Lower leg skin (tissue), 4 donors: Measurements from ENCODE around the gene UROD. TPM values are rescaled to one million over a fixed set of nuclear protein-coding genes. Genes with fewer than 3 reads are reported as not detected.
A peak's percentile ranks its signal among the peaks of the same experiment; 100 is the strongest.
"Not testable (repeated sequence)": the region's sequence is repeated elsewhere in the genome, so short reads cannot be mapped to it uniquely, and the experiment has no call there.

Source experiments
- DNase-seq, 2 donors: peaks; one replicate each; pipeline ENCODE4 v3.0.0-alpha.2; 2019; ENCODE audit warnings: low spot score in 2 of 2
- H3K4me3 ChIP-seq: fragments of 200-600 bp; sonication (generic); 2 replicates; pipeline ENCODE4 v1.5.1; 2017; ENCODE audit warnings: mild to moderate bottlenecking, low read depth; ENCODE audit not compliant: poor library complexity, severe bottlenecking
- POLR2A ChIP-seq, 2 donors: fragments of 450-650 bp; IDR thresholded peaks; one replicate each; pipeline ENCODE4 v1.6.1; 2016 to 2017; ENCODE audit warnings: antibody characterized with exemption in 2 of 2, mild to moderate bottlenecking in 1 of 2, moderate library complexity in 1 of 2
- WGBS, 2 donors: methylation state at CpG; one replicate each; pipeline ENCODE4 v1.1.5; 2018; 5-methylcytosine and 5-hydroxymethylcytosine counted together
- intact Hi-C: fragments of 100-400 bp; cut with DNase I; formaldehyde crosslinking; loops from one replicate; pipeline ENCODE4 v1.15.0; 2023; ENCODE audit warnings: low total_unique reads
- total RNA-seq, 4 donors: library from RNA; depleted of rRNA; stranded (reverse); fragments of >200 nt; gene quantifications; one replicate each; pipeline ENCODE4 v1.1.0, GENCODE V29; 2016
- TF ChIP-seq, protein P1 (sequence below), 3 donors: fragments of 450-650 bp; IDR thresholded peaks; one replicate each; pipeline ENCODE4 v1.5.1; 2016; ENCODE audit warnings: antibody characterized with exemption in 3 of 3, mild to moderate bottlenecking in 3 of 3, moderate library complexity in 2 of 3

The UROD gene
- total RNA-seq, 4 donors from 2014 or later, result 26.6 to 59.0 (median 45.8) TPM

DNA sequence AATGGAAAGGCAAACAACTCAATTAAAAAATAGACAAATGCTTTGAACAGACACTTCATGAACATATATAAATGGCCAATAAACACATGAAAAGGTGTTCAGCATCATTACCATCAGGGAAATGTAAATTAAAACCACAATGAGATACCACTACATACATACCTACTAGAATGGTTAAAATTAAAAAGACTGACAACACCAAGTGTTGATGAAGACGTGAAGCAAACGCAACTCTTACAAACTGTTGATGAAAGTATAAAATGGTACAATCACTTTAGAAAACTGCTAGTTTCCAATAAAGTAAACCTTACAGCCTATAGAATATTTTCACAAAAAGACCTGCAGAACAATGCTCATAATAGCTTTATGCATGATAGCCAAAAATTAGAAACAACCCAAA is 35.8 kb upstream of the UROD start:
- H3K4me3 ChIP-seq, result no peak overlapping the region
- intact Hi-C loops, result no loop called here
- no peak for DNase-seq
- no peak for TF ChIP-seq POLR2A (IDR thresholded peaks at IDR 0.05)
- 93 to 97% methylated on average over 2 of the region's 2 CpGs for WGBS, 2 donors

DNA sequence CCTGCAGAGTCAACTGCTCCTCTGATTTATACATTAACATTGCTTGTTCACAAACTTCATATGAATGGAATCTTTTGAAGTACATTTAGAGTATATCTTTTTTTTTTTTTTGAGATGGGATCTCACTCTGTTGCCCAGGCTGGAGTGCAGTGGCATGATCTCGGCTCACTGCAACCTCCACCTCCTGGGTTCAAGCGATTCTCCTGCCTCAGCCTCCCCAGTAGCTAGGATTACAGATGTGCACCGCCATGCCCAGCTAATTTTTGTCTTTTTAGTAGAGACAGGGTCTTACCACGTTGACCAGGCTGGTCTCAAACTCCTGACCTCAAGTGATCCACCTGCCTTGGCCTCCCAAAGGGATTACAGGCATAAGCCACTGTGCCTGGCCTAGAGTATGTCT is 34.7 kb upstream of the UROD start:
- 97 to 100% methylated on average over 4 of the region's 4 CpGs for WGBS, 2 donors
- intact Hi-C loops, H3K4me3 ChIP-seq, DNase-seq: not testable (repeated sequence)

DNA sequence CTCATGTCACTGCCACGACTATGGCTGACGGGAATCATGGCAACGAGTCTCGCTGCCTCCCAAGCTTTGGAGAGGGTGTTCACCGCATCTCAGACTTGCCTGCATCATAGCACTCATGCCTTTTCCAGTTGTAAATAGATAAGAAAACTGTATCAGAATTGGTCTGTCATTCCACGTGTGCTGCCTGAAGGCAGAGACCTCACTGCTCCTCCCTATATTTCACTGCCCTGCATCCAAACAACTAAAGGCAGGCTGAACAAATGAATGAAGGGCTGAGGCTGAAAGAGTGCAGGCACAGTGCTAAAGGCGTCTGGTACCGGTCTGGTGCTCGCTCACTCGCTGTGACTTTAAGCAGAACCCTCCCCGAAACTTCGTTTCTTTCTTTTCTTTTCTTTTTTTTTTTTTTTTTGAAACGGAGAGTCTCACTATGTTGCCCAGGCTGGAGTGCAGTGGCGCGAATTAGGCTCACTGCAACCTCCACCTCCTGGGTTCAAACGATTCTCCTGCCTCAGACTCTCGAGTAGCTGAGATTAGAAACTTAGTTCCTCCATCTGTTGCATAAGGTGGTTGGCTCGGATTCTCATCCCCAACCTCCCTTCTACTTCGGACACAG is 26.2 kb upstream of the UROD start:
- WGBS, 2 donors, result 4 to 5% methylated on average over 19 of the region's 19 CpGs
- TF ChIP-seq, protein P1, sequence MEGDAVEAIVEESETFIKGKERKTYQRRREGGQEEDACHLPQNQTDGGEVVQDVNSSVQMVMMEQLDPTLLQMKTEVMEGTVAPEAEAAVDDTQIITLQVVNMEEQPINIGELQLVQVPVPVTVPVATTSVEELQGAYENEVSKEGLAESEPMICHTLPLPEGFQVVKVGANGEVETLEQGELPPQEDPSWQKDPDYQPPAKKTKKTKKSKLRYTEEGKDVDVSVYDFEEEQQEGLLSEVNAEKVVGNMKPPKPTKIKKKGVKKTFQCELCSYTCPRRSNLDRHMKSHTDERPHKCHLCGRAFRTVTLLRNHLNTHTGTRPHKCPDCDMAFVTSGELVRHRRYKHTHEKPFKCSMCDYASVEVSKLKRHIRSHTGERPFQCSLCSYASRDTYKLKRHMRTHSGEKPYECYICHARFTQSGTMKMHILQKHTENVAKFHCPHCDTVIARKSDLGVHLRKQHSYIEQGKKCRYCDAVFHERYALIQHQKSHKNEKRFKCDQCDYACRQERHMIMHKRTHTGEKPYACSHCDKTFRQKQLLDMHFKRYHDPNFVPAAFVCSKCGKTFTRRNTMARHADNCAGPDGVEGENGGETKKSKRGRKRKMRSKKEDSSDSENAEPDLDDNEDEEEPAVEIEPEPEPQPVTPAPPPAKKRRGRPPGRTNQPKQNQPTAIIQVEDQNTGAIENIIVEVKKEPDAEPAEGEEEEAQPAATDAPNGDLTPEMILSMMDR (IDR thresholded peaks at IDR 0.05), result no peak
- no peak for TF ChIP-seq POLR2A (IDR thresholded peaks at IDR 0.05)
- peak overlapping the region; percentile 63 for H3K4me3 ChIP-seq
- DNase-seq, result no peak
- intact Hi-C loops, result no loop called here

DNA sequence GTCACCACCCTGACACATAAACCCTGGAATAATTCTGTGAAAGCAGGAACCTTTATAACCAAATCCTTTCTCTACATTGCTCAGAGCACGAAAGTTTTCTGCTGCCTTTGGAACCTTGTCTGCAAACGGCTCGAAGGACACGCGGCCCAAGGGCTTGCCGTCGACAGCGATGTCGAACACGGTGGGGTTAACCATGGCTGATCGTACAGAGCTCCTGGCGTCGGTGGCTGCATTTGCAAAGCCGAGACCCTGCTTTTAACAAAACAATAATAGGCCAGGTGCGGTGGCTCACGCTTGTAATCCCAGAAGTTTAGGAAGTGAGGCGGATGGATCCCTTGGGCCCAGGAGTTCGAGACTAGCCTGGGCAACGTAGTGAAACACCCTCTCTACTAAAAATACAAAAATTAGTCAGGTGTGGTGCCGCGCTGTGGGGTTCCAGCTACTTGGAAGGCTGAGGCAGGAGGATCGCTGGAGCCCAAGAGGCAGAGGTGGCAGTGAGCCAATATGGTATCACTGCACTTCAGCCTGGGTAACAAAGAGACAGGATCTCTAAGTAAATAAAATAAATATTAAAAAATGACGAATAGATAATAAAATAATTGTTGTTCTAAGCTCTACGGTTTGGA is 23.4 kb upstream of the UROD start:
- H3K4me3 ChIP-seq, result no peak overlapping the region
- no peak for TF ChIP-seq POLR2A (IDR thresholded peaks at IDR 0.05)
- TF ChIP-seq, protein P1 (IDR thresholded peaks at IDR 0.05), result no peak
- DNase-seq, result no peak
- WGBS, 2 donors, result 92 to 94% methylated on average over 24 of the region's 24 CpGs
- intact Hi-C loops, result no loop called here

DNA sequence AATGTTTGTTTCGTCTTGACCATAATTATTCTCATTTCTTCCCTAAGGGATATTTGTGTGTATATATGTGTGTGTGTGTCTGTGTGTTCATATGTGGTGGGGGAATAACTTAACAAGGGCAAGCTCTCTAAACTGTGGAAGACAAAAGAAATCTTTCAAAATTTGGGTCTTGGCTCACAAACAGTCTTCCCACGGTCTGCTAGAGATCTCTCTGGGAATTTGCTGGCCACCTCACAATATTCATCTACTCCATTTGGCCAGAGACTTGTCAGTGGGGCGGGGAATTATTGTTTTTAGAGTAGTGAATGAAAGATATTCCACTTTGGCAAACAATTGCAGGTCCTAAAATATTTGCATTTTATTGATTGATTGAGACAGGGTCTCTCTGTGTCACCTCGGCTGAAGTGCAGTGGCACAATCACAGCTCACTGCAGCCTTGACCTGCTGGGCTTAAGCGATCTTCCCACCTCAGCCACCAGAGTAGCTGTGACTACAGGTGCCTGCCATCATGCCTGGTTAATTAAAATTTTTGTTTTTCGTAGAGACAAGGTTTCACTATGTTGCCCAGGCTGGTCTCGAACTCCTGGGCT is 17.6 kb upstream of the UROD start:
- TF ChIP-seq, protein P1 (IDR thresholded peaks at IDR 0.05), result no peak
- TF ChIP-seq POLR2A (IDR thresholded peaks at IDR 0.05), result no peak
- no peak overlapping the region for H3K4me3 ChIP-seq
- DNase-seq, result peak in 1 of 2 donors; percentile 45
- 75 to 79% methylated on average over 7 of the region's 7 CpGs for WGBS, 2 donors
- intact Hi-C loops, result no loop called here

DNA sequence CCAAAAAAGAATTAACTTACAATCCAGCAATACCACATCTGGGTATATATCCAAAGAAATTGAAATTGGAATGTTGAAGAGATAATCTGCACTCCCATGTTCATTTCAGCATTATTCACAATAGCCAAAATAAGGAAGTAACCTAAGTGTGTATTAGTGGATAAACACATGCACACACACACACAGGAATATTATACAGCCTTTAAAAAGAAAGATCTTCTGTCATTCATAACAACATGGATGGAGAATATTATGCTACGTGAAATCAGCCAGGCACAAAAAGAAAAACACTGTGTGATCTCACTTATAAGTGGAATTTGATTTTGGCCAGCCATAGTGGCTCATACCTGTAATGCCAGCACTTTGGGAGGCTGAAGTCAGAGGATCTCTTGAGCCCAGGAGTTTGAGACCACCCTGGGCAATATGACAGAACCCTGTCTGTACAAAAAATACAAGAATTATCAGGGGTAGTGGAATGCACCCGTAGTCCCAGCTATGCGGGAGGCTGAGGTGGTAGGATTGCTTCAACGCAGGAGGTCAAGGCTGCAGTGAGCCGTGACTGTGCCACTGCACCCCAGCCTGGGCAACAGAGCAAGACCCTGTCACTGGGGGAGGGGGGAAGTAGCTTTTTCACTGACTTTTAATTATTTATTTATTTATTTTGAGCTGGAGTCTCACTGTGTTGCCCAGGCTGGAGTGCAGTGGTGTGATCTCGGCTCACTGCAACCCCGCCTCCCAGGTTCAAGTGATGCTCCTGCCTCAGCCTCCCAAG is 16.4 kb upstream of the UROD start:
- WGBS, 2 donors, result 93 to 96% methylated on average over 7 of the region's 7 CpGs
- TF ChIP-seq, protein P1 (IDR thresholded peaks at IDR 0.05), result no peak
- no peak for TF ChIP-seq POLR2A (IDR thresholded peaks at IDR 0.05)
- DNase-seq, result peak in 1 of 2 donors; percentile 50
- intact Hi-C loops, result no loop called here
- H3K4me3 ChIP-seq, result no peak overlapping the region
